Stimulated activated CD8-positive, alpha-beta memory T cell treated with anti-CD3 and anti-CD28 coated beads, Interleukin-15, amount 100 ng/mL, for 48 hours (primary cell): ENCODE measurements around the gene MAGEB17.
"Not testable (repeated sequence)": the region's sequence is repeated elsewhere in the genome, so short reads cannot be mapped to it uniquely, and the experiment has no call there.

ENCODE experiments used
- DNase-seq, 2 donors: peaks; one replicate each; pipeline ENCODE4 v3.0.0-alpha.2; 2020; ENCODE audit warnings: low read depth in 2 of 2

Gene MAGEB17

GRCh38 chrX:16156692-16157331, 10.5 kb upstream of the MAGEB17 start:
- DNase-seq = no peak

GRCh38 chrX:16160729-16161128, 6.6 kb upstream of the MAGEB17 start:
- DNase-seq = no peak

GRCh38 chrX:16161173-16161572, 6.1 kb upstream of the MAGEB17 start:
- not testable (repeated sequence) for DNase-seq

GRCh38 chrX:16162391-16162790, 4.9 kb upstream of the MAGEB17 start:
- DNase-seq = no peak

- DNase-seq = no peak
Measured at GRCh38 chrX:16164748-16165147, 2.5 kb upstream of the MAGEB17 start.

GRCh38 chrX:16171039-16171438, 3.8 kb downstream of the MAGEB17 start:
- DNase-seq = no peak

GRCh38 chrX:16171944-16172343, 4.7 kb downstream of the MAGEB17 start:
- DNase-seq = no peak

- DNase-seq = no peak
Measured at GRCh38 chrX:16172391-16172790, 5.1 kb downstream of the MAGEB17 start.

GRCh38 chrX:16175329-16176061, 8.2 kb downstream of the MAGEB17 start:
- DNase-seq = no peak

- DNase-seq = no peak
Measured at GRCh38 chrX:16177260-16177659, 10.0 kb downstream of the MAGEB17 start.

- not testable (repeated sequence) for DNase-seq
Measured at GRCh38 chrX:16183843-16184242, 16.6 kb downstream of the MAGEB17 start.

- no peak for DNase-seq
Measured at GRCh38 chrX:16185725-16186136, 18.4 kb downstream of the MAGEB17 start.

- no peak for DNase-seq
Measured at GRCh38 chrX:16186380-16187007, 19.2 kb downstream of the MAGEB17 start.

GRCh38 chrX:16187024-16187760, 19.9 kb downstream of the MAGEB17 start:
- no peak for DNase-seq

GRCh38 chrX:16188687-16189086, 21.4 kb downstream of the MAGEB17 start:
- no peak for DNase-seq

GRCh38 chrX:16191605-16192004, 24.3 kb downstream of the MAGEB17 start:
- no peak for DNase-seq

- no peak for DNase-seq
Measured at GRCh38 chrX:16196829-16197228, 29.5 kb downstream of the MAGEB17 start.

GRCh38 chrX:16199343-16199742, 32.1 kb downstream of the MAGEB17 start:
- no peak for DNase-seq

GRCh38 chrX:16202943-16203342, 35.7 kb downstream of the MAGEB17 start:
- no peak for DNase-seq

GRCh38 chrX:16204538-16204937, 37.3 kb downstream of the MAGEB17 start:
- no peak for DNase-seq

GRCh38 chrX:16205840-16206239, 38.6 kb downstream of the MAGEB17 start:
- DNase-seq = no peak

GRCh38 chrX:16207634-16208033, 40.4 kb downstream of the MAGEB17 start:
- DNase-seq = no peak
